Ovary (tissue), 3 donors: ENCODE data around the gene LRP2.

Experiments
- CTCF ChIP-seq, 3 donors: fragments of 450-650 bp in 2 of 3; fragments of 200-600 bp in 1 of 3; IDR thresholded peaks; one replicate each; pipeline versions ENCODE4 v1.5.1 to v1.8.0; 2016 to 2022; ENCODE audit warnings: antibody characterized with exemption in 3 of 3, mild to moderate bottlenecking in 1 of 3
- EP300 ChIP-seq: sonication (generic); formaldehyde crosslinking; IDR thresholded peaks from one replicate; pipeline ENCODE4 v1.6.1; 2017; ENCODE audit warnings: antibody characterized with exemption
- POLR2A ChIP-seq: fragments of 450-650 bp; IDR thresholded peaks from one replicate; pipeline ENCODE4 v1.6.1; 2017; ENCODE audit warnings: antibody characterized with exemption, mild to moderate bottlenecking, moderate library complexity
- donor health status: DM: no; HTN: no; CAD: no.

- no peak for TF ChIP-seq POLR2A
- TF ChIP-seq CTCF (IDR thresholded peaks at IDR 0.05), result no peak
- no peak for TF ChIP-seq EP300
Observed at GRCh38 chr2:169086893-169087467, 275.4 kb downstream of the LRP2 start.
